Mucosa of rectum (tissue), 2 donors: ENCODE data around the gene OTOGL.

Experiments
- H3K27ac ChIP-seq, 2 donors: one replicate each; pipeline ENCODE4 v1.7.0; 2013; ENCODE audit warnings: inconsistent platforms in 2 of 2, low read depth in 2 of 2, low read length in 2 of 2
- H3K27me3 ChIP-seq, 2 donors: one replicate each; pipeline ENCODE4 v1.7.0; 2013; ENCODE audit warnings: low read length in 2 of 2; ENCODE audit not compliant: control insufficient read depth in 2 of 2, insufficient read depth in 2 of 2
- H3K36me3 ChIP-seq, 2 donors: one replicate each; pipeline ENCODE4 v1.7.0; 2013; ENCODE audit warnings: low read length in 2 of 2; ENCODE audit not compliant: control insufficient read depth in 2 of 2, insufficient read depth in 2 of 2
- H3K4me1 ChIP-seq, 2 donors: one replicate each; pipeline ENCODE4 v1.7.0; 2013; ENCODE audit warnings: low read length in 2 of 2, mild to moderate bottlenecking in 1 of 2; ENCODE audit not compliant: control insufficient read depth in 2 of 2, insufficient read depth in 2 of 2
- H3K4me3 ChIP-seq, 2 donors: one replicate each; pipeline ENCODE4 v1.7.0; 2013; ENCODE audit warnings: low read length in 2 of 2
- H3K9ac ChIP-seq, 2 donors: one replicate each; pipeline ENCODE4 v1.7.0; 2013; ENCODE audit warnings: low read length in 2 of 2, low read depth in 1 of 2, mild to moderate bottlenecking in 1 of 2
- H3K9me3 ChIP-seq, 2 donors: one replicate each; pipeline ENCODE4 v1.7.0; 2013; ENCODE audit warnings: low read length in 2 of 2; ENCODE audit not compliant: control insufficient read depth in 2 of 2
- donor health status: healthy.
- donor health status: Normal muscosa, but diverticular disease.

The OTOGL gene

GRCh38 chr12:80262771-80263170, 163.4 kb downstream of the OTOGL start:
- Histone ChIP-seq H3K9ac (no peak overlapping the region), H3K4me3 (no peak overlapping the region), H3K27ac (no peak overlapping the region), H3K4me1 (no peaks in the 10 kb centered on the region), H3K36me3 (no peaks in the 10 kb centered on the region), H3K9me3 (no peaks in the 10 kb centered on the region), H3K27me3 (no peaks in the 10 kb centered on the region)

GRCh38 chr12:80264386-80264785, 165.0 kb downstream of the OTOGL start:
- H3K9me3 ChIP-seq, result no peaks in the 10 kb centered on the region
- H3K27me3 ChIP-seq, result no peaks in the 10 kb centered on the region
- H3K27ac ChIP-seq, result no peak overlapping the region
- H3K36me3 ChIP-seq, result no peaks in the 10 kb centered on the region
- H3K4me3 ChIP-seq, result no peak overlapping the region
- no peaks in the 10 kb centered on the region for H3K4me1 ChIP-seq
- no peak overlapping the region for H3K9ac ChIP-seq

GRCh38 chr12:80264891-80265290, 165.6 kb downstream of the OTOGL start:
- no peak overlapping the region for H3K4me3 ChIP-seq
- no peaks in the 10 kb centered on the region for H3K27me3 ChIP-seq
- H3K9ac ChIP-seq, result no peak overlapping the region
- no peaks in the 10 kb centered on the region for H3K4me1 ChIP-seq
- no peak overlapping the region for H3K27ac ChIP-seq
- no peaks in the 10 kb centered on the region for H3K9me3 ChIP-seq
- no peaks in the 10 kb centered on the region for H3K36me3 ChIP-seq

- H3K4me3 ChIP-seq, result no peak overlapping the region
Measured at GRCh38 chr12:80268924-80269749, 169.8 kb downstream of the OTOGL start.

GRCh38 chr12:80269803-80270552, 170.6 kb downstream of the OTOGL start:
- Histone ChIP-seq H3K9ac (no peak overlapping the region), H3K27me3 (no peaks in the 10 kb centered on the region), H3K4me1 (no peaks in the 10 kb centered on the region), H3K9me3 (no peaks in the 10 kb centered on the region), H3K36me3 (no peaks in the 10 kb centered on the region), H3K27ac (no peak overlapping the region), H3K4me3 (no peak overlapping the region)

More at GRCh38 chr12:80268924-80269749, 169.8 kb downstream of the OTOGL start:
- H3K9me3 ChIP-seq, result no peaks in the 10 kb centered on the region
- H3K27ac ChIP-seq, result no peak overlapping the region
- H3K9ac ChIP-seq, result no peak overlapping the region
- no peaks in the 10 kb centered on the region for H3K36me3 ChIP-seq
- H3K4me1 ChIP-seq, result no peaks in the 10 kb centered on the region
- H3K27me3 ChIP-seq, result no peaks in the 10 kb centered on the region

- Histone ChIP-seq H3K9ac (no peak overlapping the region), H3K27ac (no peak overlapping the region), H3K36me3 (no peaks in the 10 kb centered on the region), H3K4me3 (no peak overlapping the region), H3K27me3 (no peaks in the 10 kb centered on the region), H3K4me1 (no peaks in the 10 kb centered on the region), H3K9me3 (no peaks in the 10 kb centered on the region)
Measured at GRCh38 chr12:80271780-80272179, 172.4 kb downstream of the OTOGL start.

GRCh38 chr12:80272387-80272915, 173.1 kb downstream of the OTOGL start:
- Histone ChIP-seq H3K9me3 (no peaks in the 10 kb centered on the region), H3K4me3 (no peak overlapping the region), H3K9ac (no peak overlapping the region), H3K4me1 (no peaks in the 10 kb centered on the region), H3K27me3 (no peaks in the 10 kb centered on the region), H3K27ac (no peak overlapping the region), H3K36me3 (no peaks in the 10 kb centered on the region)

- Histone ChIP-seq H3K4me1 (no peaks in the 10 kb centered on the region), H3K9ac (no peak overlapping the region), H3K4me3 (no peak overlapping the region), H3K27me3 (no peaks in the 10 kb centered on the region), H3K27ac (no peak overlapping the region), H3K9me3 (no peaks in the 10 kb centered on the region), H3K36me3 (no peaks in the 10 kb centered on the region)
Measured at GRCh38 chr12:80273144-80273543, 173.8 kb downstream of the OTOGL start.

- no peak overlapping the region for H3K9ac ChIP-seq
- no peaks in the 10 kb centered on the region for H3K9me3 ChIP-seq
- no peaks in the 10 kb centered on the region for H3K27me3 ChIP-seq
- no peak overlapping the region for H3K27ac ChIP-seq
- H3K4me3 ChIP-seq, result no peak overlapping the region
- H3K36me3 ChIP-seq, result no peaks in the 10 kb centered on the region
- no peaks in the 10 kb centered on the region for H3K4me1 ChIP-seq
Measured at GRCh38 chr12:80277732-80278131, 178.4 kb downstream of the OTOGL start.

- H3K27me3 ChIP-seq, result no peaks in the 10 kb centered on the region
- no peaks in the 10 kb centered on the region for H3K4me1 ChIP-seq
- no peak overlapping the region for H3K4me3 ChIP-seq
- H3K9me3 ChIP-seq, result no peaks in the 10 kb centered on the region
- no peak overlapping the region for H3K27ac ChIP-seq
- no peaks in the 10 kb centered on the region for H3K36me3 ChIP-seq
- H3K9ac ChIP-seq, result no peak overlapping the region
Measured at GRCh38 chr12:80282226-80282625, 182.9 kb downstream of the OTOGL start.
